Iris pigment epithelial cell (primary cell): ENCODE measurements around the gene ASIC2.

Experiments used
- DNase-seq: peaks from one replicate; pipeline ENCODE4 v3.0.0-alpha.2; 2011; ENCODE audit warnings: low read depth

Gene ASIC2

DNA sequence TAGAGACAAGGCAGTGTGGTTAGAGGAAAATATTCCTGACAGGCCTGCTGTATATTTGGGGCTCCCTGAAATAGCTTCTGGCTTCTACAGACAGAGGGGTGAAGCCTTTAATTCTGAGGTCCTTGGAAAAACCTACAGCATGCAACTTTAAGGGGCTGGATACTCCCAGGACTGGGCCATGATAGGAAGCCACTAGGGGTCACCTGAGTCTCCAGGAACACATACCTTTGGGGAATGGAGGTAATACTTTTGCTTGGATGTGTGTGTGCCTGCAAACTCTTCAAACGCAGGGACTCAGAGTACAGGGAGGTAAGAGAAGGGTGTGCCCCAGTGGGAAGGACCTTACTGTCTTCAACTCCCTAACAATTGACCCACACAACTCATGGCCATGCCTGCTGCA is 4.1 kb downstream of the ASIC2 start:
- no peak for DNase-seq

DNA sequence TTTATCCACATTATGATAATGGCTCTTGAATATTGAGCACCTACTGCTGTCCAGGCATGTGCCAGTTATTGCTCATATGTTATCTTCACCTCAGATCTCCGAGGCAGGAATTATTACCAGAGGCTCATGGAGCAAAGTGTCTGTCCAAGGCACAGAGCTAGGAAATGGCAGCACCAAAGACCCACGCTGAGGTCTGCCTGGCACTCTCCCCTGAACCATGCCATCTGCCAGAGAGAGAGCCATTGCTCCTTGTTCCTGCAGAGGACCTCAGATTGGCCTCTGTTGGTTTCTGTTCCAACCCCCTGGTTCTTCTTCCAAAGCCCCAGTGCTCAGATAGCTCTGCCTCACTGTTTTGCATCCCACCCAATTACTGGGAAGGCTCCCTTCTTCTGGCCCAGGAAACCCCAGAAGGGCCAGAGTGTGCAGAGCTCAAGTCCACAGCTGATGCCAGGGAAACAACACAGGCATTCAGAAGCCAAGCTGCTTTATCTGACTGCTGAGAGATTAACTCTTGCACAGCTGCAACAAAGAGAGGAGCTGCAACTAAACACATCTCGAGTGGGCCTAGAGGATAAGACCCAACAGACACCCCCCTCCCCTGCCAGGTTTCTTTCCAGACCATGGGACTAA is 5.9 kb downstream of the ASIC2 start:
- DNase-seq = no peak

DNA sequence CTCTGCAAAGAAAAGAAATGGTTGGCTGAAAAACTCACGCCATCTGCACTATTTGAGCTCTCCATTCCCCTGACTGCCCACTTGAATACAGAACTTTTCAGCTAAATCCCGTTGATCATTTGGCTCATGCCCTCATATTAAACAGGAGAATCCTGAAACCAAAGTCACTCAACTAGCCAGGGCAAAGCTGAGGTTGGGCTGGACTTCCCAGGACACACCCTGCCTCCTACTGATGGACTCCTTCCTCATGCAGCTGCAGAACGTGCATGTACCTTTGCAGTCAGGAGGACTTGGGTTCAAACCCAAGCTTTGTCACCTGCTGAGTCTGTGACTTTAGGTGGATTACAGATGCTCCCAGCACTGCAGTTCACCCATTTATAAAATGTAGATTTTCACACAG is 7.7 kb downstream of the ASIC2 start:
- DNase-seq = no peak

DNA sequence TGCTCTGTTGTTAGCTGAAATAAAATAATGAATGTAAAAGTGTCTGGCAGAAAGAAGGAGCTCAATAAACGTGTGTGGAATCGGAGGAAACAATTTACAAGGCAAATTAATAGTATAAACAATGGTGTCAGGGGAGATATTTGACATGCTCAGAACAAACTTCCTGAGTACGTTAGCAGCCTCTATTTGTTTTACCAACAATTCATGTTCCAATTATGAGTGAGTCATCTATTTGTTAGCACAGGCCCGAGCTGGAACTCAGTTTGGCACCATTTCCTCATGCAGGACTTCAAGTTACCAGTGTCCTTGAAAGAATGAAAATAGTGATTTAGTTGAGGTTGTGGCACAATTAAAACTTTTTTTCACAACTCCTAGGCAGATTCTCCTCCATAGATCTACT is 9.1 kb downstream of the ASIC2 start:
- DNase-seq = peak; percentile 80

DNA sequence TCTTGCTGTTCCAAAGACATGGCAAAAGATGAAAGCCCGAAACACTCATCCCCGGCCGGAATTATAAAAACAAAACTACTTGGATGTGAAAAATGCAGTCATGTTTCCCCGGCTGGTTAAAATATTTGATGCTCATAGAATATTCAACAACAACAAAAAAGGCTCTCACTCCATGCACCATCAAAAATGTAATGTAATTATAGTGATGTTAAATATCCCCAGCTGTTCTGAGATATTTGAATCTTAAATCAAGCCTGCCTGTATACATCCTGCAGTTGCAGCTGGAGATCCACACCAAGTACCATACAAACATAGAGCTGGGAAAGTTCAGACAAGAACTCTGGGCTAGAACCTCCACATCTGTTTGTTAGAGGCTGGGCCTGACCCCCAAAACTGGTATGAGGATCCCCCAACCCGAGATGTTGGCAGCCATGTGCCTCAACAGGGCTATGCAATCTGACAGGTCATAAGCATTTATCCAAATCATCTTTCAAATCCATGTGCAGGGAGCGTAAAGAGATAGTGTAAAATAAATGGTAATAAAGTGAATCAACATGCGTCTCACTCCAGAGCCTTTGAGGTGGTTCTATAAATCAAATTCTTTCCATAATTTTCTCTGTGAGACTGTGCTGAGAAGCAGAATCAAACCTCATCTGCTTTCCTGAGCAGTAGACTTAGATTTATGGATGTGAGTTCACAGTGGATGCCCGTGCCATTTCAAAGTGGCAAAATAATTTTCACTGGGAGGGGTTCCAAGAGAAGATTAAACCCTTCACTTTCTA is 12.7 kb downstream of the ASIC2 start:
- no peak for DNase-seq

DNA sequence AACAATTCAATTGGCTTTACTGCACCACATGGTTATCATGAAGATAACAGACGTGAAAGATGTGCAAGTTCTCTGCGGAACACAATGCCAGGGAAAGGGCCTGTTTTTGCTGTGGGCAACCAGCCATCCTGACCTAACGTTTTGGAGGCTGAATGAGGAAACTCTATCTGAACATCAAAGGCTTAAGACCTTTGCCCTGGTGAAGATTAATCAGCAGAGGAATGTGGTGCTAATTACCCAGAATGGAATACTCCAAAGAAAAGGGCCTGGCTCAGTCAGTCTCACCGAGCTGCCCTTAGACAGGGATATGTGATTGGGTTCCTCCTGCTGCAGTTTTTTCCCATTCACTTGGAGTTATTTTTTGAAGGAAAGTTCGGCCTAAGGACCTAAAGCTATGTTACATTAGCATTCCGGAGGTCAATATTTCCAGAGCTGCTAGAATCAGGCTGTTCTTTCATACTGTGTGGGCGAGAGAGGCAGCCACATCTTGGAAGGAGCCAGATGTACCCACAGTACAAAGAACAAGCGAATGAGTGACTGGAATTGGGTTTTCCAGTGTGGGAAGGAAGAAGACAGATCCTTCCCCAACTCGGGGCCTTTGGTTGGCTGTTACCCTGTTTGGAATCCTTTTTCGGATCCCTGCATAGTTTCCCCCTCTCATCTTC is 15.5 kb downstream of the ASIC2 start:
- DNase-seq = no peak

DNA sequence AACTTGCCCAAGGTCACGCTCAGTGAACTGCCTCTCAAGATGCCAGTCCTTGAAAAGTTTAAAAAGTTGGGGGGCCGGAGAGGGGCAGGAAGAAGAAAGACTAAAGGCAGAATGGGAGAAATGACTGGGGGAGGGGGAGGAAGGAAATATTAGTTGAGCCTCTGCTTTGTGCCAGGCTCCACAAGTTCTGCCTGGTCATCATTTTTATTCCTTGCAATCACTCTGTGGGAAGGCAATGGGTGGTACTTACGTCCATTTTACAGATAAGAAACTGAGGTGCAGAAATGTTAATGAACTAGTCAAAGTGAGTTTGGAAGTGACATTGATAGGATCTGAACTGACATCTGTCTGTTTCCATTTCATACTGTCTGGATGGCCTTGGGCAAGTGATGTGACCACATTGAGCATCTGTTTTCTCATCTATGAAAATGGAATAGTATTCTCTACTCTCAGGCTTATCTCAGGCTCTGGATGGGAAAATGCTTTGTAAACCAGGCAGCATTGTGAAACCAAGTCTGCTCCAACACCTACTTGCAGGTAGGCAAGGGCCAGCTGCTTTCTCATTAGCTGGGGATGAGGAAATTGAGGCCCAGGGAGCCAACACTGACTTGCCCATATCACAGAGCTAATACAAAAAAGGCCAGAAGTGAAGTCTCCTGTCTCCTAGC is 19.2 kb downstream of the ASIC2 start:
- DNase-seq = no peak

DNA sequence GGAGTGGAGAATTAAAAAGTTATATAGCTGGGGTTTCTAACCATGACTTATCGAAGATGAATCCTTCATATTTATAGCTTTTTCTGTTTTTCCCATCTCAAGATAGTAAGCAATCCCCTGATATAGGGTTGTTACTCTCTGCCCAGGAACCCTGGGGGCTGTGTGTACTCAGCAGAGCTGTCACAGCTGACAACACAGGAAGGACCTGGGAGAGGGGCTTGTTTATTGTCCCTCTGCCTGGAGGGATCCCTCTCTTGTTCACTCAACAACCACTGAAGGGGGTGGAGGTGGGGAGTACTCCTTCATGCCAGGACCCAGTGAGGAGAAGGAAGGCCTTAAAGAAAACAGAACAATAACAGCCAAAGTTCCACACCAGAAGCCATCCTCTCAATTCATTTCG is 19.8 kb downstream of the ASIC2 start:
- no peak for DNase-seq

DNA sequence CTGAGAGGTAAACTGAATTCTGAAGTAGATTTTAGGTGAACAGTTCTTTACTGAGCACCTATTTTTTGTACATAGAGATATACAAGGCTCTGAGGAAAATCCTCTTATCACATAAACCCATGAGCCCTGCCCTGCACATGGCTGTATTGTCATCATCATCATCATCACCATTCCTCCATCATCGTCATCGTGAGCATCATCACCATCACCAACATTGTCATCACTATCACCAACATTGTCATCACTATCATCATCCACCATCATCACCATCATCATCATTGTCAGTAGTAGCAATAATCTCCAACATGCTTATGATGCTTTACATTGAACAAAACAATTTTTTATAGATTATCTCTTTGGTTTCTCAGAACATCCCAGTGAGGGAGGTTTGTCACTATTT is 20.7 kb downstream of the ASIC2 start:
- DNase-seq = no peak

DNA sequence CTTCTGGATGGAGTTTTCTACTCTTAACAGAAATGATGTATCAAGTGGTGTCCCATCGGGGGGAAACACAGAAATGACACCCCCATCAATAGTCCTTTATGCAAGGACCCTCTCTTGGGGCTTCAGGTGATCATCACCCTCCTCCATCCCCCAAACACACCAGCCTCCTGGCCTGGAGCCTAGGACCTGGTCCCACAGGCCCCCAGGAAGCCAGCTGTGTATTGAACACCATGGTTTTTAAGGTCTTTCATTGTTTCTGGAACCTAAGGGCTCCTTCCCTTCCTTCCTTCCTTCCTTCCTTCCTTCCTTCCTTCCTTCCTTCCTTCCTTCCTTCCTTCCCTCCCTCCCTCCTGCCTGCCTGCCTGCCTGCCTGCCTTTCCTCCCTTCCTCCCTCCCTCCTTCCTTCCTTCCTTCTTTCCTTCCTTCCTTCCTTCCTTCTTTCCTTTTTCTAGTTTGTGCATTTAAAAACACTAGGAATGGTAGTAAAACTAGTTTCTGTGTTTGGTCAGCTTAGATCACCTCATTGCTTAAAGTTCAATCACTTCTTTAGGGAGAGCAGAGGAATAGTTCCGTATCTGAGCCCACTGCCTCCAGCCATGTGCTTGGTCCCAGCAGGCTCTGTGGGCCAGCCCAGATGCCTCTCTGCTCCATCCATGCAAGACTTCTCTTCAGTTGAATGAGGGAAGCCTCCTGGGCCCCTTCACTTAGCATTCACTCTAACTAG is 23.6 kb downstream of the ASIC2 start:
- no peak for DNase-seq

DNA sequence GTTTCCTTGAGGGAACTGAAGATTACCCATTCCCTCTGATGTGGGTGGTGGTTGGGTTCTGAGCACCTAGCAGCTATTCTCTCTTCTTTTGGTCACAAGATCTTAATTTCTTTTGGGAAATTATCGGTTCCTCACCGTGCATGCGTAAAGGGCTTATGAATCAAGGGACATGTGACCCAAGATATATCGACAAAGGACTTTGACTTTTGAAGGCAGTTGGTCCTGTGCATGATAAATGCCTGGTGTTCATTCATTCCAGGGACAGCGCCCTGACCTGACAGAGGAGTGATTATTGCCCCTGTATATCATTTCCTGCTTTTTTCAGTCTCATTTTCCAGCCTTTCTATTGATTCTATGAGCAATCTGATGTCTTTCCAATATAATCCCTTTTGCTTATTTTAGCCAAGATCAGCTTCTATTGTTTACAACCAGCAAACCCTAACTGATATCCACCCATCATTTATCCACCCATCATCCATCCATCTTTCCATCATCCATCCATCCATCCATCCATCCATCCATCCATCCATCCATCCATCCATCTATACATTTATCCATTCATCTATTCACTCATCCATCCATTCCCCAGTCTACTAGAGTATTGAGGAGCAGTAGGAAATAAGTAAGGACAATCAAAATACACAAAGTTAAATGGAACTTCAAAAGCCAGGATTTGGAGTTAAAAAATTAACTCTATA is 25.1 kb downstream of the ASIC2 start:
- no peak for DNase-seq

DNA sequence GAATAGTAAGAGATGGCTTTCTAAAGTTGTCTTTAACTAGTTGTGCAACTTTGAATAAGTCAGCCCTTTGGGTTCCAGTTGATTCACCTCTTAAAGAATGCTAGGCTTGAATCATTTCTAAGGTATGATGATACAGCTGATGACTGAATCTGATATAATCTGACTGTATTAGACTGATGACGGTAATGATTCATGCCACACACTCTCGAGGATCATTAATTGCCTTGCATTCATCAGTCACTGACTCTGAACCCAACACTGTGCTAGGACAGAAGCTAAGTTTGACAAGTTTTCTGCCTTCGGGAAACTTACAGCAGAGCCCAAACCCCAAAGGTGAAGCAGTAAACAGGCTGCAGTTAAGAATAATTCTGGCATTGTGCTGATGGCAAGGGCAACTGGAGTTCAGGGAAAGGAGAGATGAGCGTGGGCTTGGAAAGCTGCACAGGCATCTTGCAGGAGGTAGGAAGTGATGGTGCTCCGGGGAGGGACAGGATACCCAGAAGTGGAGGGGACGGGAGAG is 25.8 kb downstream of the ASIC2 start:
- DNase-seq = peak; percentile 80

DNA sequence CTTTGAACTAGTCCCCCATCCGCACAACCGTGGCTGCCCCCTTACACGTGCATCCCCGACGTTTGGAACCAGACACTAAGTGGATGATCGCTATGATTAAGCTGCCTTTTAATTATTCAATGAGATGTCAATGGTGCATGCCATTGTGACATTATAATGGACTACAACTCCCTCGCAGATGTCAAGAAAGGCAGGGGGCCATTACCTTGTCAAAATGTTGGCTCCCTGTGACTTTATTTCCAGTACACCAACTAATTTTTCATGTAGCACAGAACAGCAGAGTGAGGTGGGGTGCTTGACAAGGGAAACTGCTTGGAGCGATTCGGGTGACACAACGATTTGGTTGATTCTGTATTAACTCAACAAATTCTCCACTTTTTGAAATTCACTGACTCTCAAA is 26.5 kb downstream of the ASIC2 start:
- no peak for DNase-seq

DNA sequence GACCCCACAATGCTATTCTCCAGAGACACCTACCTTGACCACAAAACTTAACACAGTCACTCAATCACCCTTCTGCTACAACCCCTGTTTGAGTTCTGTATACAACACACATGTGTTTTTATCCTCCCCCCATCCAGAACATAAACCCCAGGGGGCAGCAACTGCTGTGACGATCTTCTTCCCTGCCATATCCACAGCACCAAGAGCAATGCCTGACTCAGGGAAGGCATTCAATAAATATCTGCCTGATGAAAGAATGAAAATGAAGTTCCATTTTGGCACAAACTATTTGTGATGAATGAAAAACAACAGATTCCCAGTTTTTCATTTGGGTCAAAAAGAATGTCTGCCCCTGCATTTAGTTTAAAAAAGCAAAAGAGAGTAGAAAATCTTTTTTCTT is 27.0 kb downstream of the ASIC2 start:
- DNase-seq = no peak

DNA sequence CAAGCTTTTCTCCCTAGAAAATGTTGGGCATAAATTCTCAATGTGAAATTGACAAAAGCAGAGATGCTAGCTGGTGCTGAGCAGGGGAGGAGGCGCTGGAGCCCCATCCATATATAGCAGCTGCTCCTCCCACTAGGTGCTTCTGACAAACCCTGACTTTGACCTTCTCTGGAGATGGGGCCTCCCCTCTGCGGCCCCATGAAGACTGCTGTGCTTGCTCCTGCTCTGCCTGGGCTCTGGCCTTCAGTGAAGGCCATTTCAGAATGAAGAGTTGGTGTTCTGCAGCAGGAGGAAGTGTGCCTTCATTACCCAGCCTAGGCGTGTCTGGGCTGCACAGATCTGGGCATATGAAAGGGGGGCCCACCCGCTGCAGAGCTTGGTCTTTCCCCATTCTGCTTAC is 29.7 kb downstream of the ASIC2 start:
- no peak for DNase-seq

DNA sequence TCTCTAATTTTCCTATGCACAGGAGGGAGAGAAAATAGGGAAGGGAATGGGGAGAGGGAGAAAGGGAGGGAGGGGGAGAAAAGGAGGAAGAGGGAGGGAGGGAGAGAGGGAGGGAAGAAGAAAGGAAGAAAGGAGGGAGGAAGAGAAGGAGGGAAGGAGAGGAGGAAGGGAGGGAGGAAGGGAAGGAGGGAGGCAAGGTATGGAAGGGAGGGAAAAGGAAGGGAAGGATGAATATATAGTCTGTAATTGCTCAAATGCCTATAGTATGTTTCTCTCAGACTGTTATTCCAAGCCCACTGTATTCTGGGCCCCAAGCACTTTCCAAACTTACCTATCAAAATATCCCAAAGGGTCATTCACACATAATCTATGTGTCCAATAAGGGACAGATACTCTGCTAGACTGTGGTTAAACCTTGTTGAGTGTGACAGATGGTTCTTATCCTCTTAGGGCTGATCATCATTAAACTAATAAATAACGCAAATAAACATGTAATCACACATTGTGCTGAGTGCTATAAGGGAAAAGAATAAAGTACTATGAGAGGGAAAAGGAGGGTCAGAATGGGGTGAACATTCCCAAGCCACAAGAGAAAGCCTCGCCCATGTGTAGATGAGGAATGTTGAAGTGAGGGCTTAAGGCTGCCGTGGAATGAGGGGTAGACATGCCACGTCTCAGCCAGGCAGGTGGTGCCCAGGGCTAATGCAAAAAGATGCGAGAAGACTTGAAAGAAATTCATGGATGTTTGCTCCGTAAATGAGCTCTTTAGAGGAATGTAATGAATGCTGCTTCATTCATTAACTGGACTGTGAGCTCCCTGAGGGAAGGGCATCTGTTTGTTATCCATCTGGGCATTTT is 30.6 kb downstream of the ASIC2 start:
- DNase-seq = no peak

DNA sequence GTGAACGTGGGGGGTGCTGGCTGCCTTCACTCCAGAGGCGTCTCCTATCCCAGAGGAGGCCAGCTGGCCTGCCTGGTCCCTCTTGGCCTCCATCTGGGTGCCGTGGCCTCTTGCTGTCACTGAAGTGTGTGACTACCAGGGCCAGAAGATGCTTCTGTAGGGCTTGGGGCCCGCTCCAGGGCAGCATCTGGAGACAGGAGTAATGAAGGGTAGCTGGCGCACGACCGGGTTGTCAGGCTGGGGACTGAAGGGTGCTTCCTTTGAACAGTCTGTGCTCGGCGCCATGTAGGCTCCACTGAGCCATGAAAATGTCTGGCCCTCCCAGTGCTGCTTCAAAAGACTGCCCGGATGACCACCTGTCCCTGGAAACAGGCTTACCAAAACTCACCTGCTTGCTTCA is 31.3 kb downstream of the ASIC2 start:
- no peak for DNase-seq

DNA sequence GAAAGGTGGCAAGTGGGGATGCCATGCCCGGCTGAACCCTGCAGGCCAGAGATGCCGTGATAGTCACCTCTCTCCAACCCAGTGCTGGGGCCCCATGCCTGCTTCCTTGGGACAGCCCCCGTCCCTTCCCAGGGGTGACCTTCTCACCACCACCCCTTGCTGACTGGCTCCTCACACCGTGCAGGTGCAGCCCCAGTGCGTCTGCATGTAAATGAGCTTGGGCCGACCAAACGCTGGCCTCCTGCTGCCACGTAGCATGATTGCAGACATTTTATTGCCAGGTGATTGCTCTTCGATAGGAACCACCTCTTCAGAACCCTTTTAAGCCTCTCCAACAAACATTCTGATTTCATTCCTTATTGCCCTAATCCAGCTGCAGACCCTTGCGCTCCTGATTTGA is 32.5 kb downstream of the ASIC2 start:
- no peak for DNase-seq

DNA sequence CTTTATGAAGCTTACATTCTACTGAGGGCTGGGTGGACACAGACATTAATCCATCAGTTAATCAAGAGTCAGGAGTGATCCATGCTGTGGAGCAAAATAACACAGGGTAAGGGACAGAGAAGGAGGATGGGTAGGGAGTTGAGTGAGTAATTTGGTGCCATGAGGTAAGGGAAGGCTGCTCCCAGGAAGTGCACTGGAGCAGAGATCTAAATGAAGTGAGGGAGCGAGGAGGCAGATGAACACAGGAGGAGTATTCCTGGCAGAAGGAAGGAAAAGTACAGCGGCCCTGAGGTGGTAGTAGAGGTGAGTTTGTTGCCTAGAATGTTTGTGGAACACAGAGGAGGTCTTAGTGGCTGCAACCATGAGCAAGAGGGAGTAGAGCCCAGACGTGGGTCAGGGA is 34.8 kb downstream of the ASIC2 start:
- DNase-seq = no peak

DNA sequence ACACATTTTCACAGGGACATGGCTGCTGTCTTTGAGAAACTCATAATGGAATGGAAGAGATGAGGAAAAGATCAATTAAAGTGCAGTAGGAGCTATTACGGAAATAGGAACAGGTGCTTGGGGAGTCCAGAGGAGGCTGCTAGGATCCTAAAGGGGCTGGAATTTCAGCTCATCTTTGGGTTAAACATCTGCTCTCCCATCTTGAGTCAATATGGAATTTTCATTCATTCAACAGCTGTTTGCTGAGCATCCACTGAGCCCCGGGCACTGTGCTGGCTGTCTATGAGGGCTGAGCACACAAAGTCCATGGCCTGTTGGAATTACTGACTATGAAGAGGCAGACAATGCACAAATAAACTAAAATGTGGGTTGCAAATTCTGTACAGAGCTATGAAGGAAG is 47.9 kb downstream of the ASIC2 start:
- no peak for DNase-seq
